Kidney epithelial cell (primary cell): ENCODE data around the gene RBP5. TPM values are rescaled to one million over a fixed set of nuclear protein-coding genes. Genes with fewer than 3 reads are reported as not detected.

Experiments used
- DNase-seq: peaks from one replicate; pipeline ENCODE4 v3.0.0-alpha.2; 2010; ENCODE audit warnings: low read depth
- H3K27me3 ChIP-seq: 2 replicates; pipeline ENCODE4 v1.6.0; 2011; ENCODE audit warnings: low read length; ENCODE audit not compliant: control insufficient read depth, insufficient read depth
- H3K36me3 ChIP-seq: 2 replicates; pipeline ENCODE4 v1.5.1; 2011; ENCODE audit warnings: low read length; ENCODE audit not compliant: control insufficient read depth, insufficient read depth
- H3K4me3 ChIP-seq: 2 replicates; pipeline ENCODE4 v1.5.1; 2011; ENCODE audit warnings: low read depth, mild to moderate bottlenecking, control low read depth, low read length
- total RNA-seq: library from RNA; depleted of rRNA; stranded (reverse); fragments of >200 nt; gene quantifications from 2 replicates; pipeline ENCODE4 v1.2.3, GENCODE V29; 2015
- TF ChIP-seq, protein P1 (sequence below): IDR thresholded peaks from 2 replicates; pipeline ENCODE4 v1.5.1; 2011; ENCODE audit warnings: mild to moderate bottlenecking, moderate library complexity, low read length, control low read depth, inconsistent platforms; ENCODE audit not compliant: insufficient read depth, poor library complexity, severe bottlenecking

RBP5 gene
- total RNA-seq, 1 donor from 2014 or later, result not detected

DNA sequence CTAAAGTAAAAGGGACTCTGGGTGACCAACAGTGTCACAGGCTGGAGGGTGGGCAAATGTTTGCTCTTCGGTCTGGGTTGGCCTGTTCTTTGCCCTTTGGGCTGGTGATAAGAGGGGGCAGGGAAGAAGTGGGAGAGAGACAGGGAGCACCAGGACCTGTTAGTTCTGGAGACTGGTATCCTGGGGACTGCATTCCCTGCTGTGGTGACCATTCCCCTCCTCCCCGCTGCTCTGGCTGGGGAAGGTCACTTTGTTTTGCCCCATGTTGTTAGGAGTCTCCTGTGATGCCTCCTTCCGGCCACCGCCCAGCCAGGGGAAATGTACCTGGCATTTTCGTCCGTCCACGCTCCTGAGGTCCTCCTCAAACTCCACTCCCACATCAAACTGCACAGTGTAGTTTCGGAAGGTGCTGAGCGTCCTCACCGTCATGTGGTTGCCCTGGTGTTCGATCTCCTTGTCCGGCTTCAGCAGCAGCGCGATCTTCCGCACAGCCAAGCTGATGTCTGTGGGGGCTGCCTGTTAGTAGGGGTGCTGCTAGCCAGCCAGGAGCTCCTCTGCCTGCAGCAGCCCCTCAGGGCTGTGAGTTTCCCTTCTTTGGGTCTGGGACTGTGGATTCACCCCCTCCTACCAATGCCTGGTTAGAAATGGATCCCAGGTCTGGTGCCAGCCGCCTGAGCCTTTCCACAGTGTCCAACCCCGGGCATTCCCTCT lies 618 bp downstream of the RBP5 start:
- H3K4me3 ChIP-seq, result no peak overlapping the region
- no peaks in the 10 kb centered on the region for H3K36me3 ChIP-seq
- TF ChIP-seq, protein P1, sequence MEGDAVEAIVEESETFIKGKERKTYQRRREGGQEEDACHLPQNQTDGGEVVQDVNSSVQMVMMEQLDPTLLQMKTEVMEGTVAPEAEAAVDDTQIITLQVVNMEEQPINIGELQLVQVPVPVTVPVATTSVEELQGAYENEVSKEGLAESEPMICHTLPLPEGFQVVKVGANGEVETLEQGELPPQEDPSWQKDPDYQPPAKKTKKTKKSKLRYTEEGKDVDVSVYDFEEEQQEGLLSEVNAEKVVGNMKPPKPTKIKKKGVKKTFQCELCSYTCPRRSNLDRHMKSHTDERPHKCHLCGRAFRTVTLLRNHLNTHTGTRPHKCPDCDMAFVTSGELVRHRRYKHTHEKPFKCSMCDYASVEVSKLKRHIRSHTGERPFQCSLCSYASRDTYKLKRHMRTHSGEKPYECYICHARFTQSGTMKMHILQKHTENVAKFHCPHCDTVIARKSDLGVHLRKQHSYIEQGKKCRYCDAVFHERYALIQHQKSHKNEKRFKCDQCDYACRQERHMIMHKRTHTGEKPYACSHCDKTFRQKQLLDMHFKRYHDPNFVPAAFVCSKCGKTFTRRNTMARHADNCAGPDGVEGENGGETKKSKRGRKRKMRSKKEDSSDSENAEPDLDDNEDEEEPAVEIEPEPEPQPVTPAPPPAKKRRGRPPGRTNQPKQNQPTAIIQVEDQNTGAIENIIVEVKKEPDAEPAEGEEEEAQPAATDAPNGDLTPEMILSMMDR, result no peak
- no peaks in the 10 kb centered on the region for H3K27me3 ChIP-seq
- no peak for DNase-seq

DNA sequence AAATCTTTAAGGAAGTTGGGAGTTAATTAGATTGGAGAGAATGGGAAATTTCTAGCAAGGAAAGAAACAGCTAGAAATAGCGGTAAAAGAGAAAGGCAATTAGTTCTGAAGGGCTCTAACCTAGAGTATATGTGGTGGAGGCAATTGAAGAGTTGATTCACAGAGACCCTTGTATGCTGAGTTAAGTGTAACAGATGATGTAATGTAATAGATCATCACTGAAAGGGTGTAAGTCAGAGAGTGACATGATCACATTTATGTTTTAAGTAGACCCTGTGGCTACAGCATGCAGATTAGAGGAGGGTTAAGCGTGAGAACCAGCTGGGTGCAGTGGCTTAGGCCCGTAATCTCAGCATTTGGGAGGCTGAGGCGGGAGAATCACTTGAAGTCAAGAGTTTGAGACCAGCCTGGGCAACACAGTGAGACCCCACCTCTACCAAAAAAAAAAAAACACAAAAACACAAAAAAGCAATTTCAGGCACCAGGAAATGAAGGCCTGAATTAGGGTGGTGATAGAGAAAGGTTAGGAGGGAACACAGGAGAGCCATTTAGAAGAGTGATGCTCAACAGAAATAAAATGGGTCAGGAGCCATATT lies 3.0 kb downstream of the RBP5 start:
- DNase-seq, result no peak
- Histone ChIP-seq H3K4me3 (no peak overlapping the region), H3K27me3 (no peaks in the 10 kb centered on the region), H3K36me3 (no peaks in the 10 kb centered on the region)
- TF ChIP-seq, protein P1, result no peak

DNA sequence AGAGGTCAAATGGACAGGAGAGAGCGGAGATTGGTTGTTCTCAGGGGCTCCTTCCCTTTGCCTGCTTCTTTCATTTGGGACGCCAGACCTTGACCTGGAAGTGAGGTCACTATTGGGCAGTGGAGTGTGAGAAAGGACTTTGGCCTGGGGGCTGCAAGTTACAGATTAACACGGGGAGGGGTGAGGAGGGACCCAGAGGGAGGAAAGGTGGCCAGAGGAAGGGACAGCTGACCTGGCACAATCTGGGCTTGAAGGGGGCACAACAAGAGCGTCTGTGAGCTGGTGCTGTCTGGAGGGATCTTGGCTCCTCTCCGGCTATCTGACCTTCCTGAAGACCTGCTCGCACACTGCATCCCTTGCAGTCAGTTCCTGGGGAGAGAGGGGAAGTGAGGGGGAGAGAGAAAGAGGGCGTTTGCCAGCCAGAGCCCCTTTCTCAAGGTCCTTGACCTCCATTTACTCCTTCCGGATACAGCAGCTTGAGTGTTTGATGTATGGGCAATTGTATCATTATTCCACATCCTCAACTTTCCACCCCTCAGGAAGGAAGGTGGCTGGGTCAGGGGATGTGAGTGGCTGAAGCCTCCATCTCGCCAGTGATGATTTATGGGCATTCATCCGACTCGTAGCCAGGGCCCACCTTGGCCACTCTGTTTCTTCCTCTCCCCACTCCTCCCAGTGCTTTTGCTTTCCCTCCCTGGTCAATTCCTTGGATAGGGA lies 4.7 kb downstream of the RBP5 start:
- Histone ChIP-seq H3K36me3 (no peaks in the 10 kb centered on the region), H3K27me3 (no peaks in the 10 kb centered on the region), H3K4me3 (no peak overlapping the region)
- no peak for DNase-seq
- TF ChIP-seq, protein P1, result no peak

DNA sequence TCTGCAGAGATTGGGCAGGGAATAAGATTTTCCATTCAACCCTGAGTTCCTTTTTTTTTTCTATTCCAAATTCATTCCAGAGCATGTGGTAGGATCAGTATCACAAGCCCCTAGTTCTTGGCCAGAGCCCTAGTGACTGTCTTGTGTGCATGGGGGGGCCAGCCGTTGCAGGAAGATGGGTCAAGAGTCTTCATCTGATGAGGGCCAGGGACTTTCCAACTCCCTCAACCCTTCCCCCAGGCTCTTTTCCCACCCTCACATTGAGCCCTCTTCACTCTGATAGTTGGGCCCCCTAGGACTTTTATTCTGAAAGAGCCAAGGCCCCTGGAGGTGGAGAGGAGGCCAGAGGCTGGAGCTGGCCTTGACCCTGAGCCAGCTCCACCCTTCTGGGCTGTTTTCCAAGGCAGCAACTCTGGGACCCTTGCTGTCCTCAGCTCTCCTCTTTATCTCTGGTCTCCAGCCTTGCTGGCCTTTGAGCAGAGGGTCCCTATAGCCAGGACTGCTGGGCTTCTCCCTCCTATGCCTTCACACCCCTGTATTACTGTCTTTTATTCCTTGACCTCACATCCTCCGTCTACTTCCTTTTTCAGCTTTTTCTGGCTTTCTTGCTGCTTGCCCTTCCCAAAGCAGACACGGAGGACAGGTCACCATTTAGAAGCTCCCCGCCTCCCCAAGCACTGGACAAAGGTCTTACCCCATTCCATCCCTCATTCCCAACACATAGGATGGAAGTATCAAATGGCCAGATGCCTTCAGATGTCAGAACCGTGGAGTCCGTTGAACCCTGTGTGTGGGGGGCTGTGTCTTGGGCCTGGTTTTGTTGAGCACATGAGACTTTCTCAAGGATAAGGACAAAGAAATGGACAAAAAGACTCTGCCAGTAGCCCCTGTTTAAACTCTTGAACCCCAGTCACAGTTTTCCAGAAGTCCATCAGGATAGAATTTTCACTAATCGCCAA lies 5.6 kb downstream of the RBP5 start:
- Histone ChIP-seq H3K4me3 (no peak overlapping the region), H3K27me3 (no peaks in the 10 kb centered on the region), H3K36me3 (no peaks in the 10 kb centered on the region)
- no peak for DNase-seq
- TF ChIP-seq, protein P1, result no peak

DNA sequence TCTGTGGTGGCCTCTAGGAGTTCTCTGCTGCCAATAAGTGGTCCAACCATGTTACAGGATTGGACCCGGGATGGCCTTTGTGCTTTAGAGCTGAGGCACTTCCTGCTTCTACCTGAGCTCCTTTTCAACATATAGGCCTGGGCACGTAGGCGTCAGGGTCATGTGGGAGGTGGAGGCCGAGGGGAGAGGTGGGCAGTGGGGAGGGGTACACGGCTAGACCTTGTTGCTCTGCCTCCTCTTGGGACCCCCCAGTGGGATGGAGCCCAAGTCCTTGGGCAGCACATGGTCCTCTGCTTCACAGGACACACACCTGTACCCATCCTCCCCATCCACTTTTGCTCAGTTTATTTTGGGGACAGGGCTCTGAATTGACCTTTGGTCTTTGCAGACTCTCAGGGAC lies 7.4 kb downstream of the RBP5 start:
- Histone ChIP-seq H3K36me3 (no peaks in the 10 kb centered on the region), H3K27me3 (no peaks in the 10 kb centered on the region), H3K4me3 (no peak overlapping the region)
- no peak for DNase-seq
- TF ChIP-seq, protein P1, result no peak
